Mesenteric fat pad (tissue), 1 donor: ENCODE results near the gene CMTM4. TPM values are rescaled to one million over a fixed set of nuclear protein-coding genes. Genes with fewer than 3 reads are reported as not detected.
A peak's percentile ranks its signal among the peaks of the same experiment; 100 is the strongest.

Source experiments
- DNase-seq: peaks from one replicate; pipeline ENCODE4 v3.0.0-alpha.2; 2020; ENCODE audit warnings: low spot score
- total RNA-seq: library from RNA; stranded (reverse); fragmentation: NEBNext Ultra II Directional; extraction: Animal tissue kit (Norgen Biotek cat#: 25700); gene quantifications from one replicate; pipeline ENCODE4 v1.2.1, GENCODE V29; 2021
- donor health status: DM: yes; HTN: yes; CAD: no.

Gene CMTM4
- total RNA-seq, 1 donor from 2014 or later: 17.9 TPM

DNA sequence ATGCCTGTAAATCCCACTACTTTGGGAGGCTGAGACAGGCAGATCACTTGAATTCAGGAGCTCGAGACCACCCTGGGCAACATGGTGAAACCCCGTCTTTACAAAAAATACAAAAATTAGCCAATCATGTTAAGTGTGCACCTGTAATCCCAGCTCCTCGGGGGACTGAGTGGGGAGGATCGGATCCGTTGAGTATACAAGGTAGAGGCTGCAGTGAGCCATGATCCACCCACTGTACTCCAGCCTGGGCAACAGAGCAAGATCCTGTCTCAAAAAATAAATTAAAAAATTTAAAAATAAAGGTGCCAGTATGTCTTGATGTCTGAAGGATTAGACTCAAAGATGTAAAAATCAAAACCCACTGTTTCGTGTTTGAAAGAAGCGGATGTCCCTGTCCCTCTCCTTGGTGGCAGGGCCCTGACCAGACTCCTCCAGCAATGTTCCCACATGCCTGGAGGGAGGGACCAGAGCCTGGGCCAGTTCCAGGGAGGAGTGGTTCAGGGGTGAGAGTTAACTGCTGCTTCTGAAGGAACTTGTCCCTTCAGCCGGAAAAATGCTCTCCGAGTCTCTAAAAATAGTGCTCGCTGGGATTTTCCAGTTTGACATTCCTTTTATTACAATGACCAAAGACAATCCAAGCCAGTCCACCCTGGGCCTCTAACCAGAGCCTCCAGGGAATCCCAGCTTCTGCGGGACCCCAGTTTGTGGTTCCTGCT lies 9.4 kb upstream of the CMTM4 start:
- peak; percentile 87 for DNase-seq

DNA sequence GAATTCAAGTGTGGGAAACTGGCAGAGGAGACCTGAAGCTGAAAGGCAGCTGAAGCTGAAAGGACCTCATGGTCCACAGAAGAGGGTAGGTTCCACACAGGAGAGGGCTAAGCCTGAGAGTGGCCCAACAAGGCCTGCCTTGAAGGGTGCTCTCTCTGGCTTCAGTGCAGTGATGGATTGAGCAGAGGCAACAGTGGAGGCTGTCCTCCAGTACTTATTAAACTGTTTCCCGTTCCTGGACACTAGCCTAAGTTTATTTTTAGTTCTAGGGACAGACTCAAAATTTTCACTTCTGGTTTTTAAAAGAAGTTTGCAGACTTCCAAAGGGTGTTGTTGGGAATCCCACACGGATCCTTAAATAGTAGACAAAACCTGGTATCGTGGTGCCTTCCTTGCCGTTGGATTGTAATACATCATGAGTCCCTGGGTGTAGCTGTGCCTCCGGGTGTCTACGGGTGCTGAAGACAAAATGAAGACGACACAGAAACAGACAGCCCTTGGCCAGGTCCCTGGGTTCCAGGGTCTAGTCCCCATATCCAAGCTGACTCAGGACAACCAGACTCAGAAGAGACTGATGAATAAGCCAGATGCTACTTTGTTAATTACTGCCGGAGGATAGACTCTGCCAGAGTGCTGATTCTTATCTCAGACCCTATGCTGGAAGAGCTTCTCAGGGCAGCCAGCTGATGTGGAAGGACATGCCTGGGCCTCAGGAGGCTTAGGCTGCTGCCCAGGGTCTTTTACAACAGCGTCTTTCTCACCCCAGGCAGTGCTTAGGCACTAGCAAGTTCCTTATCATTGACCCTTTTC lies 7.1 kb upstream of the CMTM4 start:
- peak; percentile 68 for DNase-seq

- peak; percentile 8 for DNase-seq
Observed at GRCh38 chr16:66701516-66701915, 5.0 kb upstream of the CMTM4 start.

DNA sequence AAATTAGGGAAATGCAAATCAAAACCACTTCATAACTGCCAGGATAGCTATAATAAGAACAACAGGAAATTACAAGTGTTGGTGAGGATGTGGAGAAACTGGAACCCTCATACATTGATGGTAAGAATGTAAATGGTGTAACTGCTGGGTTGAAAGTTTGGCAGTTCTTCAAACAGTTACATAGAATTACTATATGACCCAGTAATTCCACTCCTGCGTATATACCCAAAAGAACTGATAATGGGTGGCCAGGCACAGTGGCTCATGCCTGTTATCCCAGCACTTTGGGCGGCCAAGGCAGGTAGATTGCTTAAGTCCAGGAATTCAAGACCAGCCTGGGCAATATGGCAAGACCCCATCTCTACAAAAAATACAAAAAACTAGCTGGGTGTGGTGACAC lies 4.5 kb upstream of the CMTM4 start:
- DNase-seq: peak; percentile 51

DNA sequence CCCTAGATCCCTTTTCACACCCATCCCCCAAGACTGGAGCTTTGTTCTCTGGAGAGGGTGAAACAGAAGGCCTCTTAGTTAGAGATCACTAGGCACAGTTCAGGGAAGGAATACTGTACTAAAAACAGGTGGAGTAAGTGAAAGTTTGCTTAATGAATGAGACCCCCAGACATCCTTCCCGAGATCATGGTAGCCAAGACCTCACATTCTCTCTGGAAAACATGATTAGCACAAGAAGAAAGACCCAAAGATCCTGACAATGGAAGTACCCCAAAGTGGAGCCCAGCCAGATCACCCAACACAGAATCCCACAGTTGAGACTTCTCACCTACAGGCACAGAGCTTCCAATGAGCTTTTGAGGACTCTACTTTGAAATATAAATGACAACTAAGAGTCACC lies 3.4 kb upstream of the CMTM4 start:
- no peak for DNase-seq

- DNase-seq: peak; percentile 55
Observed at GRCh38 chr16:66698046-66698445, 1.5 kb upstream of the CMTM4 start.

- no peak for DNase-seq
Observed at GRCh38 chr16:66695935-66696668, 441 bp downstream of the CMTM4 start.

GRCh38 chr16:66695471-66695934 lies 1.0 kb downstream of the CMTM4 start:
- DNase-seq: no peak

- DNase-seq: no peak
Observed at GRCh38 chr16:66693149-66693548, 3.4 kb downstream of the CMTM4 start.

DNA sequence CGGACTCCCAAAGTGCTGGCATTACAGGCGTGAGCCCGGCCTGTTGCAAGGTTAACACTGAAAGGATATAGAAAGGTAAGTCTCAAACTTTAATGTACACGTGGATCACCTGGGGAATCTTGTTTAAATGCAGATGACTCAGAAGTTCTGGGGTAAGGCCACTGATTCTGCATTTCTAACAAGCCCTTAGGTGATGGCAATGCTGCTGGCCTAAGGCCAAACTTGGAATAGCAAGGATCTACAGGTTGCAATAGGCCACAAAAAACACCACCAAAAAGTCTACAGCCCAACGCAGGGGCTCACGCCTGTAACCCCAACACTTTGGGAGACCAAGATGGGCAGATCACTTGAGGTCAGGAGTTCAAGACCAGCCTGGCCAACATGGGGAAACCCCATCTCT lies 4.2 kb downstream of the CMTM4 start:
- DNase-seq: peak; percentile 60

- DNase-seq: no peak
Observed at GRCh38 chr16:66691234-66691633, 5.3 kb downstream of the CMTM4 start.

DNA sequence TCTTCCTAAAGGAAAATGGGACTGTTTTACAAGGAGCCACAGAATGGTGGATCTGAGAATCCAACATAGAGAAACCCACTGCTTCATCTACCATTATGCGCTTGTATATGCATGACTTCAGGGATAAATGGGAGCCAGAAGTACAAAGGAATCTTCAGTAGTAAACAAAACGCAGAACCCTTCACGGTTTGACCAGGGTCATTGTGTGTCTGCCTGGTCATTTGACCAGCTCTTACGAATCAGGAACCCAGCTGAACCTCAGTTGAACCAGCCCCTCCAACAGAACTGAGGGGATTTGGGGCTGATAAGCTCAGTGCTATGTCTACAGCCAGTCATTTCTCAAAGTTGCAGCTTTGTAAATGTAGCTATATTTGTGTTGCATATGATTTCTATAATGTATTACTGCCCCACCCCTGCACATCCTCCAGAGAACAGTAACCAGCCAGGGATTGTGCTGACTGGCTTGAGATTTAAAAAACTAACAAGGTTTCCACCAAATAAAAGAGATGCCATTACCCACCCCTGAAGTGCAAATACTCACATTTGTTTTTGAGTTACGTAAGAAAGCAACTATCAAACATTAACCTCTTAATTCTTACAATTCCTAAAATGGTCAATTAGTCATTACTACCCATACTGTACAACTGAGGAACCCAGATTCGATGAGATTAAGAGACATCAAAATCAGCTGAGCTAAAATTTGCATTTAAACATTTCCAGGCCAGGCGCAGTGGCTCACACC lies 6.3 kb downstream of the CMTM4 start:
- DNase-seq: peak; percentile 8

- peak; percentile 43 for DNase-seq
Observed at GRCh38 chr16:66689282-66689681, 7.3 kb downstream of the CMTM4 start.

DNA sequence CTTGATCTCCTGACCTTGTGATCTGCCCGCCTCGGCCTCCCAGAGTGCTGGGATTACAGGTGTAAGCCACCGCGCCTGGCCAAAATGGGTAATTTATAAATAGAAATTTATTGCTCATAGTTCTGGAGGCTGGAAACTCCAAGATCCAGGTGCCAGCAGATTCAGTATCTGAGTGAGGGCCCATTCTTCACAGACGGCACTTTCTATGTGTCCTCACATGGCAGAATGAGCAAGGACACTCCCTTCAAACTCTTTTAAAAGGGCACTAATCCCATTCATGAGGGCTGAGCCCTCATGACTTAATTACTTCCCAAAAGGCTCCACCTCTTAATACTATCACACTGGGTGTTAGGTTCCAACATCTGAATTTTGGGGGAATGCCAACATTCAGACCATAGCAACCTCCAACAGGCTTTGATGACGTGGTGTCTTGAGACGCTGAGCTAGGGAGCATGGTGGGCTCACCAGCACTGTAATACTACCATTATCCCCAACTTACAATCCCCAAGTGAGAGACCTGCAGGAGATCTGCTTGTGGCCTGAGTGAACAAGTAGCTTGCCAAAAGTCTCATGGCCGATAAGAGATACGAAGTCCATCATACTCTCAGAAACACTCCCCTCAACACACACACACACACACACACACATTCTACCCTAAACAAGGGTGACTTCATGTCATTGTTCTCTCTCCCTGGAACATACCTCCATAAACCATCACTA lies 8.5 kb downstream of the CMTM4 start:
- DNase-seq: peak; percentile 20

DNA sequence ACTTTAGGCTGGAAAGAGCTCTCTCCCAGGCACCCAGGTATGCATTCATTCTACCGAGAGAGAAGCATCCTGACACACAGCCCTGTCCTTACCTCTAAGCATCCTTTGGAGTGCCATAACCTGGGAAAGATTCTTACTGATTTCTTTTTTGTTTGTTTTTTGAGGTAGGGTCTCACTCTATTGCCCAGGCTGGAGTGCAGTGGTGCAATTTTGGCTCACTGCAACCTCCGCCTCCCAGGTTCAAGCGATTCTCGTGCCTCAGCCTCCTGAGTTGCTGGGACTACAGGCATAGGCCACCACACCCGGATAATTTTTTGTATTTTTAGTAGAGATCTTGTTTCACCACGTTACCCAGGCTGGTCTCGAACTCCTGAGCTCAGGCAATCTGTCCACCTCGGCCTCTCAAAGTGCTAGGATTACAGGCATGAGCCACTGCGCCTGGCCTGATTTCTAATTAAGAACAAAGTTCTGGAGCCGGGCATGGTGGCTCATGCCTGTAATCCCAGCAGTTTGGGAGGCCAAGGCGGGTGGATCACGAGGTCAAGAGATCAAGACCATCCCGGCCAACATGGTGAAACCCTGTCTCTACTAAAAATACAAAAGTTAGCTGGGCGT lies 10.9 kb downstream of the CMTM4 start:
- peak; percentile 65 for DNase-seq

DNA sequence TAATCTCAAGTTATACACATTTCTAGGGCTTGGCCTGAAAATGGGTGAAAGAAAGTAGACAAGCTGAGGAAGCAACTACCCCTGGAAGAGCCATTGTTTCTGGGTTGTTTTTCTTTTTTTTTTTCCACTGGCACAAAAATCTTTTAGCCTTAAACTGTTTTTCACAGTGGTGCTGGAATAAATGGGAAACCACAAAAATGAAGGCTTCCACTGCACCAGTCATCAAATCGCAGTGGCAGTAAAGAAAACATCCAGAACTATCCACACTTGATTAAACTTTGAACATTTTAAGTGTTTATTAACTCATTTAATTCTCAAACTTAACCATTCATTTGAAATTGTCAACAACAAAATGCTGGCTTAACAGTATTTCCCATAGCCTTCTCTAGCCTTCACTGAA lies 14.3 kb downstream of the CMTM4 start:
- DNase-seq: no peak

GRCh38 chr16:66681676-66682075 lies 14.9 kb downstream of the CMTM4 start:
- no peak for DNase-seq

DNA sequence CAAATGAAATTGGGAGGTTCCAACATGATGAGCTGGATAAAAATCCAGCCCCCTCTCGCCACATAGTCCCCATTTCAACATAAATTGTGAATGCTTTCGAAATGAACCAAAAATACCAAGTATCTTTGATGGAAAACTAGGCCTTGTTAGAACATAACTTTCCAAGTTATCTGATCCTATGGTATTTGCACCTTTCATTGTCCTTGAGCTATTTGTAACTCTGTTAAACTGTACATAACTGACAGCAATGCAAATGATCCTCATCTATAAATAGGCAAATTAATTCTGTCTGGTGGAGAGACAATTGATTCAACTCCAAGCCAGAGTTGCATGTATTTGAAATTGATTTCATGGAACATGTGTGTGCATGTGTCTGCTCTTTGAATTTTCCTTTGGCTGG lies 18.2 kb downstream of the CMTM4 start:
- DNase-seq: no peak

GRCh38 chr16:66677836-66678235 lies 18.7 kb downstream of the CMTM4 start:
- no peak for DNase-seq

GRCh38 chr16:66677179-66677578 lies 19.4 kb downstream of the CMTM4 start:
- DNase-seq: no peak
